ENCODE data around the gene DCDC1.

GRCh38 chr11:31026315-31026714, 343.2 kb downstream of the DCDC1 start:
- TF ChIP-seq, protein P1, sequence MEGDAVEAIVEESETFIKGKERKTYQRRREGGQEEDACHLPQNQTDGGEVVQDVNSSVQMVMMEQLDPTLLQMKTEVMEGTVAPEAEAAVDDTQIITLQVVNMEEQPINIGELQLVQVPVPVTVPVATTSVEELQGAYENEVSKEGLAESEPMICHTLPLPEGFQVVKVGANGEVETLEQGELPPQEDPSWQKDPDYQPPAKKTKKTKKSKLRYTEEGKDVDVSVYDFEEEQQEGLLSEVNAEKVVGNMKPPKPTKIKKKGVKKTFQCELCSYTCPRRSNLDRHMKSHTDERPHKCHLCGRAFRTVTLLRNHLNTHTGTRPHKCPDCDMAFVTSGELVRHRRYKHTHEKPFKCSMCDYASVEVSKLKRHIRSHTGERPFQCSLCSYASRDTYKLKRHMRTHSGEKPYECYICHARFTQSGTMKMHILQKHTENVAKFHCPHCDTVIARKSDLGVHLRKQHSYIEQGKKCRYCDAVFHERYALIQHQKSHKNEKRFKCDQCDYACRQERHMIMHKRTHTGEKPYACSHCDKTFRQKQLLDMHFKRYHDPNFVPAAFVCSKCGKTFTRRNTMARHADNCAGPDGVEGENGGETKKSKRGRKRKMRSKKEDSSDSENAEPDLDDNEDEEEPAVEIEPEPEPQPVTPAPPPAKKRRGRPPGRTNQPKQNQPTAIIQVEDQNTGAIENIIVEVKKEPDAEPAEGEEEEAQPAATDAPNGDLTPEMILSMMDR (conservative IDR thresholded peaks at IDR 0.05; ENCODE audit: low read length), result no peak
- no peak for TF ChIP-seq EZH2phosphoT487 (IDR thresholded peaks at IDR 0.05; ENCODE audit: borderline replicate concordance, low read depth, low read length)
